HG02588 (cell line): ENCODE results near the gene SAMD4B.
"Not testable (repeated sequence)": the region's sequence is repeated elsewhere in the genome, so short reads cannot be mapped to it uniquely, and the experiment has no call there.

Experiments
- ATAC-seq: cut with Tn5 transposase; IDR thresholded peaks from one replicate; pipeline ENCODE4 v1.9.1; 2021; ENCODE audit warnings: mild to moderate bottlenecking, moderate library complexity; ENCODE audit not compliant: unreplicated experiment

SAMD4B gene

DNA sequence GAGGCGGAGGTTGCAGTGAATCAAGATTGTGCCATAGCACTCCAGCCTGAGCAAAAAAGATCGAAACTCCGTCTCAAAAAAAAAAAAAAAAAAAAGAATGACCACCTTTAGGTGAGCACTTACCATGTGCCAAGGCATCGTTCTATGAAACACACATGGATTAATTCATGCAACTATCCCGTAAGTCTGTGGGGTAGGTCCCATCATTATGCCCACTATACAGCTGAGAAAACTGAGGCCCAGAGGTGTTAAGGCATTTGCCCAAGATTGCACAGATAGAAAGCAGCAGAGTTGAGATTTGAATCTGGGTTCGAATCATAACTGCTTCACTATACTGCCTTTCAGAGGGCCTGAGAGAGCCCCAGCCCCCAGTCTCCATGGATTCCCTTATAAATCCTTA, 8.7 kb upstream of the SAMD4B start:
- no peak for ATAC-seq

DNA sequence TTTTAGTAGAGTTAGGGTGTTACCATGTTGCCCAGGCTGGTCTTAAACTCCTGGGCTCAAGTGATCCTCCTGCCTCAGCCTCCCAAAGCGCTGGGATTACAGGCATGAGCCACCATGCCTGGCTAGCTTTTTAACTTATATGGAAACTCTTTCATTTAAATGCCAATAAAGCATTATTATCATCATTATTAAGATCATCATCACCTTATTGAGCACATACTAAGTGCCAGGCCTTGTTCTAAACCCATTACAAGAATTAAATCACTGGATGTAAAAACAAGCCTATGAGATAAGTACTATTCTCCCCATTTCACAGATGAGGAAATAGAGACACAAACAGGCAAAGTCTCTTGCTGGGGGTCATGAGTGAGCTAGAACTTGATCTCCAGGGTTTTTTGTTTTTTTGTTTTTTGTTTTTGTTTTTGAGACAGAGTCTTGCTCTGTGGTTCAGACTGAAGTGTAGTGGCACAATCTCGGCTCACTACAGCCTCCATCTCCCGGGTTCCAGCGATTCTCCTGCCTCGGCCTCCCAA, 7.7 kb upstream of the SAMD4B start:
- no peak for ATAC-seq

DNA sequence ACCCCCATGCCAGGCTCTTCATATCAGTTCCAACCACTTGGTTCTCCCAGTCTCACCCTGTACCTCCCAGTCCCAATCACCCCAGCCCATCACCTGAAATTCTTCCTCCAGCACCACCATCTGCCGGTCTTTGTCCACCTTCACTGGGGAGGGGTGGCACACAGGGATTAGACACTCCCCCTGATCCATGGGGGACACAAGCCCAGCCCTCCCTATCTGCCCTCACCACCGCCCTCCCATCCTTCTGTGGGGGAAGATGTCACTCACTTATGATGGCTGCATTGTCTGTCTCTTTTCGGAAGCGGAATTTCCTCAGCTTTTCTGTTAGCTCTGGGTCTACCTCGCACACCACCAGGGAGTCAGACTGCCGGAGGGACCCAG, 7.1 kb upstream of the SAMD4B start:
- ATAC-seq: no peak

- ATAC-seq: no peak
Observed at GRCh38 chr19:39336483-39336882, 5.7 kb upstream of the SAMD4B start.

DNA sequence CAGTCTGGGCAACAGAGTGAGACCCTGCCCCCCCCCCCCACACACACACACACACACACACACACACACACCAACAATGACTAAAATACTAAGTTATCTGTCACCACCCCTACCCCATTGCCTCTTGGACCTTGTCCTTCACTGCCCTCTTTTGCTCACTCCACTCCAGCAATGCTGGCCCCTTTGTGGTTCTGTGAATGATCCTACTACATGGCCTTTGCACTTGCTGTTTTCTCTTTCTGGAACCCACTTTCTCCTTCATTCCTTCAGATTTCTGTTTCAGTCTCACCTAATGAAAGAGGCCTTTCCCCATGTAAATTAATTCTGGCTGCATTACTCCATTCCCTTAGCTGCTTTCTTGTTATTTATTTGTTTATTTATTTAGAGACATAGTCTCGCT, 2.5 kb upstream of the SAMD4B start:
- no peak for ATAC-seq

DNA sequence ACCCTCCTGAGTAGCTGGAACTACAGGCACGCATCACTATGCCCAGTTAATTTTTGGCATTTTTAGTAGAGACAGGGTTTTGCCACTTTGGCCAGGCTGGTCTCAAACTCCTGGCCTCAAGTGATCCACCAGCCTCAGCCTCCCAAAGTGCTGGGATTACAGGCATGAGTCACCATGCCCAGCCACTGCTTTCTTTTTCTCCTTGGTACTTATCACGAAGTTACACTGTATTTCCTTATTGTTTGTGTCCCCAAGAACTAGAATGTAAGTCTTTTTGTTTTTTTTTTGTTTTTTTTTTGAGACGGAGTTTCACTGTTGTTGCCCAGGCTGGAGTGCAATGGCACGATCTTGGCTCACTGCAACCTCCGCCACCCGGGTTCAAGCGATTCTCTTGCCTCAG, 2.1 kb upstream of the SAMD4B start:
- ATAC-seq: not testable (repeated sequence)

- ATAC-seq: no peak
Observed at GRCh38 chr19:39341129-39341718, 997 bp upstream of the SAMD4B start.

DNA sequence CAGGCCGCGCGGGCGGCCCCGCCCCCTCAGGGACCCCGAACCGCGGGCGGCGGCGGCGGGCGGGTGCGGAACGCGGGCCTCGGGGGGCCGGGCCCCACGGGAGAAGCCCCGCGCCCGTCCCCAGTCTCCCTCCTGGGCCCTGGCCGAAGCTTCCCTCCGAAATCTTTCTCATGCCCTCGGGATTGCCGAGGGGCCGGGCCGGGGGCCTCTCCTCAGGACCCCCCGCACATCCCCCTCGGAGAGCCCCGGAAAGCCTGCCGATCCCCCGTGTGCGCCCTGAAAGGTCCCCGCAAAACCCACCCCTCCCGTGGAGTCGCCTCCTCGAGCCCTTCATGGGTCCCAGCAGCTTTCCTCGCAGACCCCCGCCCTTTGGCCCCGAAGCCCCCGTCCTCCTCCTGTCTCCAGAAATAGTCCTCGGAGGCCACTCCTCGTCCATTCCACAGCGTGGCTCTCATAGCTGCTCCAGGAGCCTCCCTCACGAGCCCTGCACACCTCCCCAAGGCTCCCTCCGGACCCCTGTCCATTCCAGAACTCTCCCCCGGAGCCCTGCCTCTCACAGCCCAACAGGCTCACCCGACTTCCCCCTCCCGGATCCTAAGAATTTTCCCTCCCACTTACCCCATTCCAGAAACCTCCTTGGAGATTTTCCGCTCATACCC, 555 bp downstream of the SAMD4B start:
- no peak for ATAC-seq

- ATAC-seq: no peak
Observed at GRCh38 chr19:39345956-39346355, 3.7 kb downstream of the SAMD4B start.

GRCh38 chr19:39347332-39348164, 5.3 kb downstream of the SAMD4B start:
- ATAC-seq: no peak

GRCh38 chr19:39349326-39349725, 7.1 kb downstream of the SAMD4B start:
- no peak for ATAC-seq

DNA sequence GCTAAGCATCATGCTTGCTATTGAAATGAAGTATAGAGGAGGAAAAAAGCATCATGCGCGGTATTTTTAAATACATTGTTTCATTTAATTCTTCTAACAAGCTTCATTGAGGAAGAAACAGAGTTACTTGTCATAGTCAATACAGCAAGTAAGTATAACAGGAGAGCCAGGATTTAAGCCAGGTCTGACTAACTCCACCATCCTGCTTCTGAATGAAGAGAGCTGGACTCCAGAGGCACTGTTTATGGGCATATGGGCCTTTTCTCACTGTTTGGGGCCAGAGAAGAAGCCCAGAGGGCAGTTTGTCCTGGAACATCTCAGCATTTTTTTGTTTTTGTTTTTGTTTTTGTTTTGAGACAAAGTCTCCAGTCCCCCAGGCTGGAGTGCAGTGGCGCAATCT, 7.9 kb downstream of the SAMD4B start:
- ATAC-seq: no peak

GRCh38 chr19:39351537-39352064, 9.4 kb downstream of the SAMD4B start:
- no peak for ATAC-seq

- no peak for ATAC-seq
Observed at GRCh38 chr19:39352381-39353255, 10.4 kb downstream of the SAMD4B start.

GRCh38 chr19:39355253-39355652, 13.0 kb downstream of the SAMD4B start:
- no peak for ATAC-seq

GRCh38 chr19:39356073-39356472, 13.9 kb downstream of the SAMD4B start:
- ATAC-seq: no peak

- no peak for ATAC-seq
Observed at GRCh38 chr19:39356647-39357046, 14.4 kb downstream of the SAMD4B start.

GRCh38 chr19:39359026-39359425, 16.8 kb downstream of the SAMD4B start:
- ATAC-seq: no peak

GRCh38 chr19:39360599-39360998, 18.4 kb downstream of the SAMD4B start:
- ATAC-seq: no peak
